Measurements from ENCODE around the gene ARID3C.
A peak's percentile ranks its signal among the peaks of the same experiment; 100 is the strongest.

ARID3C gene

GRCh38 chr9:34627716-34628655, 880 bp downstream of the ARID3C start:
- 40 to 58% methylated on average over 10 to 16 of the region's 20 CpGs for WGBS, 2 experiments (ENCODE audit: insufficient coverage in 2 of 2)
- peaks cover 9% of the 10 kb centered on the region for H3K4me1 ChIP-seq (ENCODE audit: control insufficient read depth, insufficient read depth, low read length, poor library complexity, severe bottlenecking)
- no peak overlapping the region for H3K27ac ChIP-seq (ENCODE audit: low read depth, low read length, severe bottlenecking)
- H3K36me3 ChIP-seq (ENCODE audit: control insufficient read depth, insufficient read depth, low read length) = no peaks in the 10 kb centered on the region
- no peaks in the 10 kb centered on the region for H3K9me3 ChIP-seq (ENCODE audit: control insufficient read depth, low read length)
- H3K4me3 ChIP-seq (ENCODE audit: extremely low read depth, insufficient read depth, low read length, poor library complexity, severe bottlenecking) = peak overlapping the region; percentile 19

GRCh38 chr9:34625186-34625486, 3.7 kb downstream of the ARID3C start:
- H3K9me3 ChIP-seq (ENCODE audit: control insufficient read depth, low read length) = no peaks in the 10 kb centered on the region
- peaks cover 9% of the 10 kb centered on the region for H3K4me1 ChIP-seq (ENCODE audit: control insufficient read depth, insufficient read depth, low read length, poor library complexity, severe bottlenecking)
- H3K27ac ChIP-seq (ENCODE audit: low read depth, low read length, severe bottlenecking) = no peak overlapping the region
- H3K4me3 ChIP-seq (ENCODE audit: extremely low read depth, insufficient read depth, low read length, poor library complexity, severe bottlenecking) = no peak overlapping the region
- H3K36me3 ChIP-seq (ENCODE audit: control insufficient read depth, insufficient read depth, low read length) = no peaks in the 10 kb centered on the region
- 65 to 84% methylated on average over 2 of the region's 3 CpGs for WGBS, 2 experiments (ENCODE audit: insufficient coverage in 2 of 2)

- Histone ChIP-seq H3K9me3 (ENCODE audit: control insufficient read depth, low read length) (no peaks in the 10 kb centered on the region), H3K4me1 (ENCODE audit: control insufficient read depth, insufficient read depth, low read length, poor library complexity, severe bottlenecking) (peaks cover 9% of the 10 kb centered on the region), H3K27ac (ENCODE audit: low read depth, low read length, severe bottlenecking) (no peak overlapping the region), H3K36me3 (ENCODE audit: control insufficient read depth, insufficient read depth, low read length) (no peaks in the 10 kb centered on the region), H3K4me3 (ENCODE audit: extremely low read depth, insufficient read depth, low read length, poor library complexity, severe bottlenecking) (no peak overlapping the region)
- 28 to 36% methylated on average over 9 to 37 of the region's 39 CpGs for WGBS, 2 experiments (ENCODE audit: insufficient coverage in 2 of 2)
Observed at GRCh38 chr9:34624475-34625185, 4.2 kb downstream of the ARID3C start.

- Histone ChIP-seq H3K9me3 (ENCODE audit: control insufficient read depth, low read length) (no peaks in the 10 kb centered on the region), H3K4me1 (ENCODE audit: control insufficient read depth, insufficient read depth, low read length, poor library complexity, severe bottlenecking) (peaks cover 9% of the 10 kb centered on the region), H3K36me3 (ENCODE audit: control insufficient read depth, insufficient read depth, low read length) (no peaks in the 10 kb centered on the region), H3K27ac (ENCODE audit: low read depth, low read length, severe bottlenecking) (no peak overlapping the region), H3K4me3 (ENCODE audit: extremely low read depth, insufficient read depth, low read length, poor library complexity, severe bottlenecking) (no peak overlapping the region)
- 77 to 89% methylated on average over 39 to 62 of the region's 63 CpGs for WGBS, 2 experiments (ENCODE audit: insufficient coverage in 2 of 2)
Observed at GRCh38 chr9:34623374-34624235, 5.3 kb downstream of the ARID3C start.

GRCh38 chr9:34620061-34620994, 8.5 kb downstream of the ARID3C start, which contains the start of gene DCTN3:
DCTN3 (minus strand) TSS chr9:34620495; CDS start chr9:34620464, 31 bp downstream.
- H3K9me3 ChIP-seq (ENCODE audit: control insufficient read depth, low read length) = no peaks in the 10 kb centered on the region
- H3K27ac ChIP-seq (ENCODE audit: low read depth, low read length, severe bottlenecking) = no peak within 1 kb of the TSS
- peak within 1 kb of the TSS; percentile 94 for H3K4me3 ChIP-seq (ENCODE audit: extremely low read depth, insufficient read depth, low read length, poor library complexity, severe bottlenecking)
- peaks cover 25% of the 10 kb centered on the region for H3K36me3 ChIP-seq (ENCODE audit: control insufficient read depth, insufficient read depth, low read length)
- H3K4me1 ChIP-seq (ENCODE audit: control insufficient read depth, insufficient read depth, low read length, poor library complexity, severe bottlenecking) = peaks cover 9% of the 10 kb centered on the region
- 4 to 7% methylated on average over 38 to 41 of the region's 43 CpGs for WGBS, 2 experiments (ENCODE audit: insufficient coverage in 2 of 2)

GRCh38 chr9:34615132-34615531, 13.7 kb downstream of the ARID3C start:
- Histone ChIP-seq H3K4me3 (ENCODE audit: extremely low read depth, insufficient read depth, low read length, poor library complexity, severe bottlenecking) (no peak overlapping the region), H3K36me3 (ENCODE audit: control insufficient read depth, insufficient read depth, low read length) (peaks cover 38% of the 10 kb centered on the region), H3K9me3 (ENCODE audit: control insufficient read depth, low read length) (no peaks in the 10 kb centered on the region), H3K4me1 (ENCODE audit: control insufficient read depth, insufficient read depth, low read length, poor library complexity, severe bottlenecking) (peaks cover 5% of the 10 kb centered on the region), H3K27ac (ENCODE audit: low read depth, low read length, severe bottlenecking) (no peak overlapping the region)
- 85% methylated on average over 2 of the region's 2 CpGs; no CpG with 5 or more reads in 1 of the 2 experiments for WGBS, 2 experiments (ENCODE audit: insufficient coverage in 2 of 2)

GRCh38 chr9:34612788-34613390, 16.0 kb downstream of the ARID3C start:
- H3K27ac ChIP-seq (ENCODE audit: low read depth, low read length, severe bottlenecking) = peak overlapping the region; percentile 79
- no peaks in the 10 kb centered on the region for H3K9me3 ChIP-seq (ENCODE audit: control insufficient read depth, low read length)
- H3K4me3 ChIP-seq (ENCODE audit: extremely low read depth, insufficient read depth, low read length, poor library complexity, severe bottlenecking) = peak overlapping the region; percentile 71
- H3K36me3 ChIP-seq (ENCODE audit: control insufficient read depth, insufficient read depth, low read length) = peaks cover 34% of the 10 kb centered on the region
- 2 to 3% methylated on average over 14 of the region's 15 CpGs for WGBS, 2 experiments (ENCODE audit: insufficient coverage in 2 of 2)
- peaks cover 5% of the 10 kb centered on the region for H3K4me1 ChIP-seq (ENCODE audit: control insufficient read depth, insufficient read depth, low read length, poor library complexity, severe bottlenecking)

- H3K4me1 ChIP-seq (ENCODE audit: control insufficient read depth, insufficient read depth, low read length, poor library complexity, severe bottlenecking) = peaks cover 5% of the 10 kb centered on the region
- H3K27ac ChIP-seq (ENCODE audit: low read depth, low read length, severe bottlenecking) = peak within 1 kb of the TSS; percentile 79
Observed at GRCh38 chr9:34611811-34612787, 16.8 kb downstream of the ARID3C start, which contains the start of gene RPP25L. RPP25L (minus strand) TSS chr9:34612097; CDS start chr9:34611296, 801 bp downstream.

More at GRCh38 chr9:34611811-34612787, 16.8 kb downstream of the ARID3C start, which contains the start of gene RPP25L:
- Histone ChIP-seq H3K4me3 (ENCODE audit: extremely low read depth, insufficient read depth, low read length, poor library complexity, severe bottlenecking) (peak within 1 kb of the TSS; percentile 71), H3K9me3 (ENCODE audit: control insufficient read depth, low read length) (no peaks in the 10 kb centered on the region), H3K36me3 (ENCODE audit: control insufficient read depth, insufficient read depth, low read length) (peaks cover 26% of the 10 kb centered on the region)
- 1% methylated on average over 68 to 73 of the region's 77 CpGs for WGBS, 2 experiments (ENCODE audit: insufficient coverage in 2 of 2)
